H1 (cell line): ENCODE results near the gene GPR31. TPM values are rescaled to one million over a fixed set of nuclear protein-coding genes. Genes with fewer than 3 reads are reported as not detected.

Source experiments
- CHD7 ChIP-seq: fragments of 300-600 bp; sonication (generic); IDR thresholded peaks from 2 replicates; pipeline ENCODE4 v1.7.1; 2012; ENCODE audit warnings: low read length, moderate library complexity, mild to moderate bottlenecking, inconsistent platforms; ENCODE audit not compliant: insufficient replicate concordance
- CTCF ChIP-seq, 3 experiments: IDR thresholded peaks; 1 replicate in 2 of 3; 2 replicates in 1 of 3; pipeline versions ENCODE4 v1.5.1 to v1.6.1; 2011; ENCODE audit warnings: low read length in 3 of 3, mild to moderate bottlenecking in 3 of 3, inconsistent platforms in 2 of 3, low read depth in 1 of 3, moderate library complexity in 1 of 3; ENCODE audit not compliant: insufficient read depth in 1 of 3; ENCODE audit errors: control extremely low read depth in 1 of 3
- EZH2 ChIP-seq: fragments of 200-600 bp; sonication (generic); IDR thresholded peaks from 2 replicates; pipeline ENCODE4 v1.7.1; 2012; ENCODE audit warnings: low read depth, mild to moderate bottlenecking, moderate library complexity, low read length, inconsistent platforms; ENCODE audit not compliant: severe bottlenecking
- FOSL1 ChIP-seq: IDR thresholded peaks from 2 replicates; pipeline ENCODE4 v1.6.1; 2011; ENCODE audit warnings: mild to moderate bottlenecking, low read depth, low read length, moderate library complexity; ENCODE audit not compliant: insufficient read depth
- KDM5A ChIP-seq: fragments of 200-600 bp; IDR thresholded peaks from 2 replicates; pipeline ENCODE4 v1.7.1; 2012; ENCODE audit warnings: mild to moderate bottlenecking, low read length, inconsistent platforms, mixed read lengths
- POU5F1 ChIP-seq: IDR thresholded peaks from 2 replicates; pipeline ENCODE4 v1.6.1; 2011; ENCODE audit warnings: low read depth, mild to moderate bottlenecking, low read length, moderate library complexity
- SP4 ChIP-seq: IDR thresholded peaks from 2 replicates; pipeline ENCODE4 v1.6.1; 2012; ENCODE audit warnings: low read length, inconsistent platforms
- TAF7 ChIP-seq: optimal IDR thresholded peaks from 2 replicates; pipeline ENCODE3; 2011; ENCODE audit warnings: low read depth, mild to moderate bottlenecking, inconsistent platforms, low read length, moderate library complexity, borderline replicate concordance
- polyA plus RNA-seq, 7 experiments: library from polyadenylated mRNA; depleted of rRNA in 3 of 7; stranded (reverse) in 5 of 7; unstranded in 2 of 7; fragments of >200 nt in 5 of 7; fragments of 200-250 nt in 2 of 7; gene quantifications; 1 replicate in 5 of 7; 2 replicates in 1 of 7; 4 replicates in 1 of 7; pipeline versions ENCODE4 v1.2.1 to v1.2.3, GENCODE V29; 2011 to 2013; ENCODE audit warnings: missing spikeins in 2 of 7, mixed read lengths in 2 of 7
- total RNA-seq: library from RNA; stranded (reverse); fragmentation: NEBNext Ultra II Directional; extraction: Animal tissue kit (Norgen Biotek cat#: 25700); gene quantifications from 2 replicates; pipeline ENCODE4 v1.2.1, GENCODE V29; 2021

The GPR31 gene
- total and polyA plus RNA-seq, 2 of the 8 experiments (the other 6 are each of a cell fraction or from before 2014, with no cell fraction given), result not detected

GRCh38 chr6:167107787-167108186, 50.0 kb downstream of the GPR31 start (continued):
- no peak for TF ChIP-seq CHD7
- TF ChIP-seq FOSL1, result no peak
- no peak for TF ChIP-seq EZH2
- TF ChIP-seq SP4, result no peak
- no peak for TF ChIP-seq CTCF (IDR thresholded peaks at IDR 0.05; ENCODE audit: control extremely low read depth in 1 of 3, insufficient read depth in 1 of 3, low read depth in 1 of 3, low read length in 3 of 3)
- TF ChIP-seq TAF7, result no peak
- TF ChIP-seq KDM5A, result no peak
- TF ChIP-seq POU5F1, result no peak
